Prostate gland (tissue), 2 donors: ENCODE data around the gene HMGCS1. TPM values are rescaled to one million over a fixed set of nuclear protein-coding genes. Genes with fewer than 3 reads are reported as not detected.

Experiments
- DNase-seq: peaks from one replicate; pipeline ENCODE4 v3.0.0-alpha.2; 2019; ENCODE audit warnings: low spot score
- H3K27ac ChIP-seq, 2 donors: fragments of 200-600 bp; sonication (generic); 2 replicates each; pipeline ENCODE4 v1.5.1; 2017 to 2019
- H3K27me3 ChIP-seq: fragments of 200-600 bp; sonication (generic); replicated peaks from 2 replicates; pipeline ENCODE4 v1.5.1; 2019; ENCODE audit not compliant: insufficient read depth
- H3K36me3 ChIP-seq, 2 donors: fragments of 200-600 bp; sonication (generic); 1 replicate in 1 of 2; 2 replicates in 1 of 2; pipeline versions ENCODE4 v1.5.1 to v1.8.1; 2017 to 2019
- H3K4me1 ChIP-seq: fragments of 200-600 bp; sonication (generic); replicated peaks from 2 replicates; pipeline ENCODE4 v1.5.1; 2019
- H3K4me3 ChIP-seq, 2 donors: fragments of 200-600 bp; sonication (generic); 2 replicates each; pipeline ENCODE4 v1.5.1; 2017 to 2019
- H3K9me3 ChIP-seq: fragments of 200-600 bp; sonication (generic); 2 replicates; pipeline ENCODE4 v1.5.1; 2017
- POLR2A ChIP-seq: fragments of 450-650 bp; IDR thresholded peaks from one replicate; pipeline ENCODE4 v1.6.1; 2016; ENCODE audit warnings: antibody characterized with exemption, mild to moderate bottlenecking
- POLR2AphosphoS5 ChIP-seq: sonication (generic); formaldehyde crosslinking; IDR thresholded peaks from one replicate; pipeline ENCODE4 v1.6.1; 2017; ENCODE audit warnings: antibody characterized with exemption
- WGBS: methylation state at CpG from one replicate; pipeline ENCODE4 v1.1.5; 2018; 5-methylcytosine and 5-hydroxymethylcytosine counted together
- intact Hi-C: fragments of 100-400 bp; cut with DNase I; formaldehyde crosslinking; loops from one replicate; pipeline ENCODE4 v1.14.2; 2022
- total RNA-seq, 2 donors: library from RNA; depleted of rRNA; stranded (reverse); fragments of >200 nt; gene quantifications; one replicate each; pipeline ENCODE4 v1.1.0, GENCODE V29; 2016
- TF ChIP-seq, protein P1 (sequence below), 4 experiments: fragments of 200-600 bp in 2 of 4; fragments of 450-650 bp in 2 of 4; sonication (generic) in 2 of 4; IDR thresholded peaks; 1 replicate in 3 of 4; 2 replicates in 1 of 4; pipeline ENCODE4 v1.5.1; 2016 to 2019; ENCODE audit warnings: antibody characterized with exemption in 4 of 4, mild to moderate bottlenecking in 2 of 4, moderate library complexity in 2 of 4

HMGCS1 gene
- total RNA-seq, 2 donors from 2014 or later, result 15.5 to 29.2 TPM

DNA sequence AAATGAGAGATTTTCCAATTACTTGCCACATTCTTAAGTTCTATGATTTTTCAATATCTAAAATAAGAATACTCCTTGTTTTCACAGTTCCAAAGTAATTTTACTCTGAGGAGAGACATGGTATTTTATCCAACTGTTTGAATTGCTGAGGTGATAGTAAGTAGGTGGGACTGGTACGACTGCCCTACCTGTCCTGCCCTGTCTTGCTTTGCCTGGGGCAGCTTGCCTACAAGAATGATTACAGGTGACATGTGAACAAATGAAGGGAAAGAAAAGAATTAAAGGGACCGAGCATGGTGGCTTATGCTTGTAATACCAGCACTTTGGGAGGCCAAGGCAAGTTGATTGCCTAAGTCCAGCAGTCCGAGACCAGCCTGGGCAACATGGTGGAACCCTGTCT, 41.6 kb upstream of the HMGCS1 start:
- Histone ChIP-seq H3K4me1 (no peaks in the 10 kb centered on the region), H3K36me3 (no peaks in the 10 kb centered on the region), H3K27me3 (no peaks in the 10 kb centered on the region), H3K4me3 (no peak overlapping the region), H3K27ac (no peak overlapping the region), H3K9me3 (no peaks in the 10 kb centered on the region)
- DNase-seq, result no peak
- 59% methylated on average over 3 of the region's 3 CpGs for WGBS
- intact Hi-C loops, result no loop called here
- TF ChIP-seq POLR2A (no peak), POLR2AphosphoS5 (no peak)
- TF ChIP-seq, protein P1, sequence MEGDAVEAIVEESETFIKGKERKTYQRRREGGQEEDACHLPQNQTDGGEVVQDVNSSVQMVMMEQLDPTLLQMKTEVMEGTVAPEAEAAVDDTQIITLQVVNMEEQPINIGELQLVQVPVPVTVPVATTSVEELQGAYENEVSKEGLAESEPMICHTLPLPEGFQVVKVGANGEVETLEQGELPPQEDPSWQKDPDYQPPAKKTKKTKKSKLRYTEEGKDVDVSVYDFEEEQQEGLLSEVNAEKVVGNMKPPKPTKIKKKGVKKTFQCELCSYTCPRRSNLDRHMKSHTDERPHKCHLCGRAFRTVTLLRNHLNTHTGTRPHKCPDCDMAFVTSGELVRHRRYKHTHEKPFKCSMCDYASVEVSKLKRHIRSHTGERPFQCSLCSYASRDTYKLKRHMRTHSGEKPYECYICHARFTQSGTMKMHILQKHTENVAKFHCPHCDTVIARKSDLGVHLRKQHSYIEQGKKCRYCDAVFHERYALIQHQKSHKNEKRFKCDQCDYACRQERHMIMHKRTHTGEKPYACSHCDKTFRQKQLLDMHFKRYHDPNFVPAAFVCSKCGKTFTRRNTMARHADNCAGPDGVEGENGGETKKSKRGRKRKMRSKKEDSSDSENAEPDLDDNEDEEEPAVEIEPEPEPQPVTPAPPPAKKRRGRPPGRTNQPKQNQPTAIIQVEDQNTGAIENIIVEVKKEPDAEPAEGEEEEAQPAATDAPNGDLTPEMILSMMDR (IDR thresholded peaks at IDR 0.05), result no peak

DNA sequence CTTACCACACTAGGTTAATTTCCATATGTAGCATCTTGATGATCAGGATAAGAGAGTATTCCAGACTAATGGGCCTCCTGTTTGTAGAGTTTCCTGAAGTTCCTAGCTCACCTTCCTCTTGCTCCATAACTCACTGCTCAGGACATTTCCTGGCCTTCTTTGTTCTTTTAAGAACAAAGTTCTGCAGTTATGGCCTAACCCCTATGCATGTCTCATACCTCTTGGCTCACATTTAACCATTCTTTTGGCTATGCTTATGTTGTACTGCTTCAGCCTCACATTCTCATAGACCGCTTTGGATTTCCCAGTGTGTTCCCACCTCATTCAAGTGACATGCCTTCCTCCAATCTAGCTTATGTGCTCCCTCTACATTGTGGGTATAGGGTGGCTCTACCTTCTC, 40.5 kb upstream of the HMGCS1 start:
- no peak for DNase-seq
- intact Hi-C loops, result no loop called here
- Histone ChIP-seq H3K27ac (no peak overlapping the region), H3K36me3 (no peaks in the 10 kb centered on the region), H3K4me1 (no peaks in the 10 kb centered on the region), H3K9me3 (no peaks in the 10 kb centered on the region), H3K27me3 (no peaks in the 10 kb centered on the region), H3K4me3 (no peak overlapping the region)
- 85% methylated on average over 1 of the region's 1 CpG for WGBS
- TF ChIP-seq POLR2AphosphoS5 (no peak), POLR2A (no peak)
- TF ChIP-seq, protein P1 (IDR thresholded peaks at IDR 0.05), result no peak

DNA sequence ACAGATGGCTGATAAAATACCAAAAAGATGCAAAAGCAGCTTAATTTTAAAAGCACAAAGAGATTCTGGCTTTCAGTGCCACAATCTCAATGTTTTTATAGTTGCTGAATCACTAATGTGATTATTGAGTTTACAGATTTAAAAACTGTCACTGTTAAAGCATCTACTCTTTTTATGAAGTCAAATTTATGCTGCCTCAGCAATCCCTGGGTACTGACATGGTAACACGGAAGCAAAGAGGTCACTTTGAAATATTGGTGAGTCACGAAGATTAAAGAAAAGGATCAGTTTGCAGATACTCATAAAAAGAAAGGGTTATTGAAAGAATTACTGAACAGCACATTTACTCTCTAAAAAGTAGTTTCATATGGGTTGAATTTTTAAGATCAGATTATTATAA, 39.7 kb upstream of the HMGCS1 start:
- WGBS, result 46% methylated on average over 2 of the region's 2 CpGs

DNA sequence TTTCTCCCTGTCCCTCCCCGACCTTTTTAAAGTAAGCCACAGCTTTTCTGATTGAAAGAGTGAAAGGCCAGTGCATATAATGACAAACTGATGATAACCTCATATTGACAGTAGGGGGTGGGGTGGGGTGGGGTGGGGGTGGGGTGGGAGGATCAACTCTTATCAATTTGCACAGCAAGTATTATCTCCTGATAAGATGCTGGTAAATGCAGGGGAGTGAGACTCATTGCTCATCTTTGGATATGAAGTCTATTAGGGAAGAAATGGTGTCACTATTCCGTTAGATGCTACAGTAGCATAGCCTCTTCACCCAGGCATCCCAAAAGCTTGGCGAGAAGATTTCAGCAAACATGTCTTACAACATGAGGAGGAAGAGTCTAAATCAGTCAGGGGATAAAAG, 38.9 kb upstream of the HMGCS1 start:
- H3K9me3 ChIP-seq, result no peaks in the 10 kb centered on the region
- intact Hi-C loops, result no loop called here
- no peaks in the 10 kb centered on the region for H3K27me3 ChIP-seq
- no peak for TF ChIP-seq POLR2A
- TF ChIP-seq, protein P1 (IDR thresholded peaks at IDR 0.05), result no peak
- TF ChIP-seq POLR2AphosphoS5, result no peak
- 96% methylated on average over 3 of the region's 3 CpGs for WGBS
- H3K4me1 ChIP-seq, result no peaks in the 10 kb centered on the region
- no peak overlapping the region for H3K4me3 ChIP-seq
- no peak for DNase-seq
- no peak overlapping the region for H3K27ac ChIP-seq
- no peaks in the 10 kb centered on the region for H3K36me3 ChIP-seq

More for the DNA sequence above, 39.7 kb upstream of the HMGCS1 start:
- DNase-seq, result no peak
- no peak overlapping the region for H3K27ac ChIP-seq
- no peaks in the 10 kb centered on the region for H3K36me3 ChIP-seq
- no peak overlapping the region for H3K4me3 ChIP-seq
- TF ChIP-seq POLR2AphosphoS5 (no peak), POLR2A (no peak)
- TF ChIP-seq, protein P1 (IDR thresholded peaks at IDR 0.05), result no peak
- no peaks in the 10 kb centered on the region for H3K27me3 ChIP-seq
- no peaks in the 10 kb centered on the region for H3K4me1 ChIP-seq
- no peaks in the 10 kb centered on the region for H3K9me3 ChIP-seq
- intact Hi-C loops, result no loop called here

DNA sequence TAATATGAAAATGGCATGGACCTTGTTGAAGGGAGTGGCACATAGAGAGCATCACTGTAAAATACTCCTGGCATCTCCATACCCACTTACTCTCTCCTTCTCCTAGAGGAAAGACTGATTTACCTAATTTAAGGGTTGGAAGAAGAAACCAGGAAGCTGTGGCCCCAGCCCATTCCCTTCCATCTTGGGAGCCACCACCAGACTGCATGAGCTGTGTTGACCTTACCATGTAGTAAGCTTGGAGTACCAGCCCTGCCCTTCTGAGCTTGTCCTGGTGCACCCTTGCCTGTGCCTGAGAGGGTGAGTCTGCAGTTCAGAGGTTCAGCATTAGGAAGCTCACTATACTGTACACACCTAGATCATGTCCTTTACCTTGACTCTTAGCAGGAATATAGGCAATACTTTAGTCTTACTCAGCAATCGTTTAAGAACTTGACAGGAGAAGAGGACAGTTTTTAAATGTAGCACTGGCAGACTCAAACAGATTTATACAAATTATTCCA, 35.7 kb upstream of the HMGCS1 start:
- intact Hi-C loops, result no loop called here
- DNase-seq, result no peak
- 91% methylated on average over 1 of the region's 1 CpG for WGBS
- H3K4me1 ChIP-seq, result no peaks in the 10 kb centered on the region
- H3K4me3 ChIP-seq, result no peak overlapping the region
- H3K36me3 ChIP-seq, result no peaks in the 10 kb centered on the region
- no peaks in the 10 kb centered on the region for H3K27me3 ChIP-seq
- H3K27ac ChIP-seq, result no peak overlapping the region
- TF ChIP-seq, protein P1 (IDR thresholded peaks at IDR 0.05), result no peak
- TF ChIP-seq POLR2A, result no peak
- TF ChIP-seq POLR2AphosphoS5, result no peak
- H3K9me3 ChIP-seq, result no peaks in the 10 kb centered on the region
